NB4 (cell line): ENCODE results near the gene RNF113A.

ENCODE experiments used
- CTCF ChIP-seq: IDR thresholded peaks from one replicate; pipeline ENCODE4 v1.5.1; 2012; ENCODE audit warnings: low read depth, low read length
- MYC ChIP-seq: IDR thresholded peaks from 2 replicates; pipeline ENCODE4 v1.6.1; 2011; ENCODE audit warnings: low read depth, low read length

GRCh38 chrX:119870626-119871131 is 854 bp downstream of the RNF113A start:
- no peak for TF ChIP-seq CTCF
- TF ChIP-seq MYC: no peak
